Measurements from ENCODE around the gene ARHGAP42.

Gene ARHGAP42

GRCh38 chr11:100847696-100848216 is 160.7 kb downstream of the ARHGAP42 start:
- no peak for DNase-seq

DNA sequence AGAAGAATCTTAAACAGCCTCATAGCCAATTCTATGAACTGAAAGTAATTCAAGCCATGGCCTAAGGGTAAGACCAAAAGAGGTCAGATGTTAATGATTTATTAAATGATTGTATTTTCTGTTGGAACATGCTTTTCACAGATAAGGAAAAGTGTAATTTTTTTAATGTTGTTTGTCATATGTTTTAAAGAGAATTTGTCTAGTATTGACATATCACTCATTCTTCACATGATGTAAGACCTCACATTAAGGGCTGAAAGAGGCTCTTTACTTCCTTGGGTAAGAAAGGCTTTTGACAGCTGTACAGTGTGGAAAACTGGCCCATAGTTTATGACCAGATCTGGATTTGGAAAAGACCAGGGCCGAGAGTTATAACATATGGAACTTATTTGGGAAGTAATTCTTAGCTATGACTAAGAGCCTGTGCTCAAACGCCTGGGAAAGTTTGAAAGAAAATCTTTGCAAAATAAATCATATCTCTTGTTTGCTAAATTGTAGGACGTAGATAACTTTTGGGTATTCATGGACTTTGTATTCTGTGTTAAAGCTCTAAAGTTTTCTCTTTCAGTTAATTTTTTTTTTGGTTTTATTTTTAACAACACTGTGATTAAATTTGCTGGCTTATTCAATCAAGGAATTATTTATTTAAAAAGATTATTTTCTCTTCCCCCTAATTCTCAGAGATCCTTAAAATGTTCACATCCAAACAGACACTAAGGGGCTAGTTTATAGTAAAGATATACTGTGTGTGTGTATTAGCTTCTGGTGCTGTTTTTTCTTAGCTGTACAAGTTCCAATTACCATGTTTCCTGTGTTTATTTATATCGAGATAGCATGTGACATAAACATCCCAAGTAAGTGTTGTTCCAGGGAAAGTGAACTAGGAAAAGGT is 162.2 kb downstream of the ARHGAP42 start:
- DNase-seq, result no peak

GRCh38 chr11:100849901-100850235 is 162.8 kb downstream of the ARHGAP42 start:
- no peak for DNase-seq

DNA sequence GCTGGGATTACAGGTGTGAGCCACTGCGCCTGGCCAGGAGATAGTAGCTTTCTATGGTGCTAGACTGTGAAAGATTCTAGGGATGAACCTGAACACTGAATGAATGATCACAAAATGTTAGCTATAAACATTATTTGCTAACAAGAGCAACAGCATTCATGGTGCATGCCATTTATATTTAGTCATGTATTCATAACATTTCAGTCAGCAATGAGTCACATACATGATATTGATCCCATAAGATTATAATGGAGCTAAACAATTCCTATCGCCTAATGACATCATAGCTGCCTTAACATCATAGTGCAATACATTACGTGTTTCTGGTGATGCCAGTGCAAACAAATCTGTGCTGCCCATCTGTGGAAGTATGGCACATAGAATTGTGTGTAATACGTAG is 164.1 kb downstream of the ARHGAP42 start:
- no peak for DNase-seq

DNA sequence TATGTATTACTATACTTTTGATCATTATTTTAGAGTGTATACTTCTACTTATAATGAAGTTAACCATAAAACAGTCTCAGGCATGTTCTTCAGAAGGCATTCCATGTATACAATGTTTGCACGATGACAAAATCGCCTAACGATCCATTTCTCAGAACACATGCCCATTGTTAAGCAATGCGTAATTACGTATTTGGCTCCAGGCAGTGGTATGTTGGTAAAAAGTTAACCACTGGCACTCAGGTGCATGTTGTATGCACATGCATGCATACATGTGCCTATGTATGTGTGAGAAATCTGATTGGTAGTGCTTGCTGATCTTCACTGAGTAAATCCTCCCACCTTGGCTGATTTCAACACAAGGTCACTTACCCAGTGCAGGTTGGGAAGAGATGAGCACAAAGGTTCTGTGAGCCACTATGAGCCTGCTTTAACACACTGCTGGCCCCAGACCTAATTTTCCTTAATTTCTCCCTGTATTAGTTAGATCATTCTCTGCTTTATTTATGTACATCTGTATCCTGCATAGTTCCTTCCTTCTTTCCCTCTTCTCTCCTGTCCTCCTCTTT is 164.6 kb downstream of the ARHGAP42 start:
- no peak for DNase-seq

- DNase-seq, result peak; percentile 31 to 58
These were observed 168.5 kb downstream of the ARHGAP42 start for GRCh38 chr11:100855466-100856067.

DNA sequence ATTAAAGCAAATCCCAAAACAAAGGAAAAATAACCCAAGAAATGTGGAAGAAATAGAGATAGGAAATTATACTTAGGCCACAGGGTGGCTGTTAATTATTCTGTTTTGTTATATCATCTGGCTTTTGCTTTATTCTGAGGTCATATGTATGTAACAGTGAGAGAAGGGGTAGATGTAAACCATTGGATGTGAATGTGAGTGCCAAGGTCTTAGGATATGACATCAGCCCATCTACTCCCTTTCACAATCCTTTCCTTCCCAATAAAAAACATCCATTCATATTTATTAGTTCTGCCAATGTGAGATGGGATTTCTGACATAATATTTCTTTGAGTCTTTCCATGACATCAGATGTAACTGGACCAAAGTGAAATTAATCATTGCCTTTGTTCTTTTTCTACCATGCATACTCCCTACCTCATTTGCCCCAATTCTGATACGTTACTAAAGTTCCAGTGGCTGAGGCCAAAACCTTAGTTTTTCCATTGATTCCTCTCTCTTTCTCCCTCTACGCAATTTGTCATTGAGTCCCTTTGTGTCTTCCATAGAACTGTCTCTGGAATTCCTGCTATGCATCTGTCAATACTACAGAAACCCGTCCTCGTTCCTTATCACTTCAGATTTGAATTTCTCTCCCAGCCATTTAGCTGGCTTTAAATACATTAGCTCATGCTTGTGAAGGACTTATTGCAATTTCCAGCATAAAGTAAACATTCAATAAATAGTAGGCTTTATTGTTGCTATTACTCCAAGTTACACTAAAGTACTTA is 170.3 kb downstream of the ARHGAP42 start:
- no peak for DNase-seq

GRCh38 chr11:100860318-100861155 is 173.4 kb downstream of the ARHGAP42 start:
- no peak for DNase-seq

DNA sequence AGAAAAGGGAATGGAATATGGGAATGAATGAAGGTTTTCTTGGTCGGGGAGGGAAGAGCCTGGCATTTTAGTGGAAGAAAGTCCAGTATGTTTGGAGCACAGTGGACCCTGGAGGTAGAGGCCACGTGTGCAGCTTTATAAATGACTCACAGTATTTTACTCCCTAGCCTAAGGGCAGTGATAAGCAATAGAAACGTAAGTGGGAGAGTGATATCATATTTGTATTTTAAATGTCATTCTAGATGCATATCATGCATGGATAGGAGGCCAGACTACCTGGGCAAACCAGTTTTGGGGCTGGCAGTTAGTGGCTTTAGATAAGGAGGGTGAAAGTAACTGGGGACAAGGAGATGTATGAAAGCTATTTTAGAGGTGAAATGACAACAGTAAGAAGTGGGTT is 174.1 kb downstream of the ARHGAP42 start:
- no peak for DNase-seq

DNA sequence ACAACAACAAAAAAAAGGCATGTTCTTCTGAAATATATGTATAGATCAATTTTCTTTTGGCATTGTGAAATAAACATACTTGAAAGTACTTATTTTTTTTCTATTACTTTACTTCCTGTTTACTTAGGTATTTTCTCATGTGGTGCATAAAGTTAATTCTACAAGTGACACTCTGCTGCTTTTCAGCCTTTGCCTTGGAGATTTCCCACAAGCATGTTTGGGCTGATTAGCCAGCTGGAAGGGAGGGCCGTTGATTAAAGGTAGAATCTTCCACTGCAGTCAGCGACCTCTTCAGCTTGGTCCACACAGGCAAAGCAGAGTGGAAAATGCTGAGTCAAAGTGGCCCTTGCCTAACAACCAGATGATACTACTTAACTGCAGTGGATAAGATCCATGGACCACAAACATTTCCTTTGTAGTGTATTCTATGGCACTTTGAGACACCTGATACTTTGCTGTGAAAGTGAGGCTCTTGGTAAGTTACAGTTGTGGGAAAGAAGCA is 176.0 kb downstream of the ARHGAP42 start:
- peak; percentile 4 to 17 for DNase-seq

- no peak for DNase-seq
These were observed 178.5 kb downstream of the ARHGAP42 start for GRCh38 chr11:100865443-100866065.

- no peak for DNase-seq
These were observed 179.4 kb downstream of the ARHGAP42 start for GRCh38 chr11:100866453-100866852.

DNA sequence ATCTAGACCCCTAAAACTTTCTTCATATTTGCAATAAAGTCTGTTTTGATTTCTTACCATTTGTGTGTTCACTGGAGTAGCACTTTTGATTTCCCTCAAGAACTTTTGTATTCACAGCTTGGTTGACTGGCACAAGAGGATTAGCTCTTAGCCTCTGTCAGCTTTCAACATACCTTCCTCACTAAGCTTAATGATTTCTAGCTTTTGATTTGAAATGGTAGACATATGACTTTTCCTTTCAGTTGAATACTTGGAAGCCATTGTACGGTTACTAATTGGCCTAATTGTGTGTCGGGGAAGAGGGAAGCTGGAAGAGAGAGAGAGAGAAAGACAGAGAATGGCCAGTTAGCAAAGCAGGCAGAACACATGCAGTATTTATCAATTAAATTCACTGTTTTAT is 180.5 kb downstream of the ARHGAP42 start:
- DNase-seq, result no peak

DNA sequence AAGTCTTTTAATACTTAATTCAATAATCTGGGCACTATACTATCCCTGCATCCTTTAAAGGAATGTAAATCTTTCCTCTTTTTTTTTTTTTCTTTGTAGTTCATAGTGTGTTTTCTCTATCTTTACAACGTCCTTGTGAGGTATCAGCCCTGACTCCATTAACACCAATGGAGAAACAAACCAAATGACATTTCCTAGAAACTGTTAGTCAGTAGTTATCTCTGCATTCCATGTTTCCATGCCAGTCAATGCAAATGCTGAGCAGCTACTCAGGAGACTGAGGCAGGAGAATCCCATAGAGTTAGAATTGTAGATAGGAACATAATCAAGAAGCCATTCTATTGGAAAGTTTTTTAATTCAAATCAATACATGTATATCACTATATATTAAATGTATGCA is 182.2 kb downstream of the ARHGAP42 start:
- no peak for DNase-seq

GRCh38 chr11:100870138-100870537 is 183.1 kb downstream of the ARHGAP42 start:
- no peak for DNase-seq

GRCh38 chr11:100872951-100873740 is 186.1 kb downstream of the ARHGAP42 start:
- no peak for DNase-seq

DNA sequence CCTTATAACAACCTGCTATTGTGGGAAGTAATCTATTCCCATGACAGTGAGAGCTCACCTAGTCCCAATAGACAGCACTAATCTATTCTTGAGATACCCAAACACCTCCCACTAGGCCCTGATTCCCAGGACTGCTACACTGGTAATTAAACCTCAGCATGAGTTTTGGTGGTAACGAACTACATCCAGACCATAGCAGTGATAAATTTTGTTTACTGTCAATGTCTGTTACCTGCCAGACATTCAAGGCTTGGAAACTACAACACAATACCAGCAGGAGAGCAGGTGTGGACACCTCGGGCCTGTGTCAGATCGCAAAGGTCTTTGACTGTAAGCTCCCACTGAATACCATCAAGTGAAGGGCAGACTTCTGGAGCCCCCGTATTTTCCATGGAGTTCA is 187.1 kb downstream of the ARHGAP42 start:
- DNase-seq, result no peak

DNA sequence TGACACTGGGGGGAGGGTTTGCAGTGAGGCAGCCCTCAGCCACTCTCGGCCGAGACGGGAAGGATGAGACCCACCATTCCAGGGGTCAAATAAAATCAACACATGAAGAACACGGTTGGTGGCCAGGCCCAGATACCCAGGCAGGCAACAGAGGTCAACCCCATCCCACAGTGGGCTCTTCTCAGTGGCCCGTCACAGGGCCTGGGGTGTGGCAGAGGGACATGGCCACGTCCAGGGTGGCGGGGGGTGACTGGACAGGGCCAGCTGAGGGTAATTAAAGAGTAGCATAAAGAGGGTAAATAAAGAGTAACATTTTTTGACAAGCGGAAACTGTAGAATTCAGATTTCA is 188.4 kb downstream of the ARHGAP42 start:
- DNase-seq, result no peak

DNA sequence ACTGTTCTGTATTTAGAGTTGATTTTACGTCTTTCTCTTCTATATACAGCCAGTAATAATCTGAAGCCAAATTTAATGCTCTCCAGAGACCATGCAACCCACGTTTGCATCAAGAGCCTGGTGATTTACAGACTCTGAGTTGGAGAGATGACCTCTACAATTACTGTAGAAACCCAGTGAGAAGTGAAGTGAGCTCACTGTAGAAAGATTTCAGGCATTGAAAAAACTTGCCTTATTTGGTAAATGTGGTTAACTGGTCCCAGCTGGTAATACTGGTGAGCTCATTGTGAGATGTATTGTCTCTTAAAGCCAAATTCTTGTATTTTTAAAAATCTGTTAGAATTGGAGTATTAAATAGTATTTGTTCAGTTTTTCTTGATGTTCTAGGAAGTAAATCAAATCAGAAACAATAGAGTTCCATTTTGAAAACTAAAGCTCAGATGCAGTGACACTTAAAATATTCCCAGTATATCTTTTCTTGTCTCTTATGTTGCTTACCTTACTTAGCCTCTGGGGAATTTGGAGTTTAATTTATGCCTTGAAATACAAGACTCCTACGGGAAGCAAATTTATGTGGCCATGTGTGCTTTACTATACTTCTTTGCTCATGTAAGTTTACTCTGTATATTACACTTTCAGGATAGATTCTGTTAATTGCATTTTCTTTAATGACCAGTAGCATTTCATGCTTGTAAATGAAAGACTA is 189.9 kb downstream of the ARHGAP42 start:
- DNase-seq, result no peak

GRCh38 chr11:100878474-100878873 is 191.4 kb downstream of the ARHGAP42 start:
- DNase-seq, result no peak
